GM12872 (cell line): ENCODE results near the gene MFN2.

Experiments used
- TF ChIP-seq, protein P1 (sequence below): IDR thresholded peaks from 3 replicates; pipeline ENCODE4 v1.5.1; 2011; ENCODE audit warnings: low read depth, mild to moderate bottlenecking, low read length, moderate library complexity; ENCODE audit not compliant: insufficient read depth

MFN2 gene

DNA sequence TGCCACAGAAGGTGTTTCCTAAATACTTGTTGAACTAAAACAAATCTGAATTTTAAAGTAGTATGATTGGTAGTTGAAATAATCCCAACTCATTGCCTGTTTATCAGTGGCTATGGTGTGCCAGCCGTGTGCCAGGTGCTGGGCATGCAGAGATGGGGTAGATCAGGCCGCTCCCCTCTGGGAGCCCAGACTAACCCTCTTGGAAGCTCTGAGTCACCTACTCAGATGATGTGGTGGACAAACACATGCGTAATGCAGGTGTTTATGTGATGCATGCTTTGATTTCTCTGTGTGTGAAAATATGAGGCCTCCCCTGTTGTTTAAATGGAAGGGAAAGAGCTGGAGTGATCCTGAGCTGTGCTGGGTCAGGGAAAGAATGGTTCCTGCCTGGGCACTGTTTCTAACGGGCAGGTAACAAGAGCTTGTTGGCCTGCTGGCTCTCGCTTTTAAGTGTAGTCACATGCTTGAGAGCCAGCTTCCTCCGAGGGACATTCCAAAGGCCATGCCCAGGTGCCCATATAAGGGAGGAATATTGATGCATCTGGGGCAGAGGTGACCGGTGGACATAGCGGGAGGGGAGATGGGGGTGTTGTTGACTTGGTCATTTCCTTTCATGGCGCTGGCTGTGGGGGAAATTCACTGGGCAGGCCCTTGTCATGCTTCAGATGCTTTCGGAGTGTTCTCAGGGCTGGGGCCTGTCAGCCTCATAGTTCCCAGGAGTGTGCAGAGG, 10.2 kb downstream of the MFN2 start:
- TF ChIP-seq, protein P1, sequence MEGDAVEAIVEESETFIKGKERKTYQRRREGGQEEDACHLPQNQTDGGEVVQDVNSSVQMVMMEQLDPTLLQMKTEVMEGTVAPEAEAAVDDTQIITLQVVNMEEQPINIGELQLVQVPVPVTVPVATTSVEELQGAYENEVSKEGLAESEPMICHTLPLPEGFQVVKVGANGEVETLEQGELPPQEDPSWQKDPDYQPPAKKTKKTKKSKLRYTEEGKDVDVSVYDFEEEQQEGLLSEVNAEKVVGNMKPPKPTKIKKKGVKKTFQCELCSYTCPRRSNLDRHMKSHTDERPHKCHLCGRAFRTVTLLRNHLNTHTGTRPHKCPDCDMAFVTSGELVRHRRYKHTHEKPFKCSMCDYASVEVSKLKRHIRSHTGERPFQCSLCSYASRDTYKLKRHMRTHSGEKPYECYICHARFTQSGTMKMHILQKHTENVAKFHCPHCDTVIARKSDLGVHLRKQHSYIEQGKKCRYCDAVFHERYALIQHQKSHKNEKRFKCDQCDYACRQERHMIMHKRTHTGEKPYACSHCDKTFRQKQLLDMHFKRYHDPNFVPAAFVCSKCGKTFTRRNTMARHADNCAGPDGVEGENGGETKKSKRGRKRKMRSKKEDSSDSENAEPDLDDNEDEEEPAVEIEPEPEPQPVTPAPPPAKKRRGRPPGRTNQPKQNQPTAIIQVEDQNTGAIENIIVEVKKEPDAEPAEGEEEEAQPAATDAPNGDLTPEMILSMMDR = no peak

DNA sequence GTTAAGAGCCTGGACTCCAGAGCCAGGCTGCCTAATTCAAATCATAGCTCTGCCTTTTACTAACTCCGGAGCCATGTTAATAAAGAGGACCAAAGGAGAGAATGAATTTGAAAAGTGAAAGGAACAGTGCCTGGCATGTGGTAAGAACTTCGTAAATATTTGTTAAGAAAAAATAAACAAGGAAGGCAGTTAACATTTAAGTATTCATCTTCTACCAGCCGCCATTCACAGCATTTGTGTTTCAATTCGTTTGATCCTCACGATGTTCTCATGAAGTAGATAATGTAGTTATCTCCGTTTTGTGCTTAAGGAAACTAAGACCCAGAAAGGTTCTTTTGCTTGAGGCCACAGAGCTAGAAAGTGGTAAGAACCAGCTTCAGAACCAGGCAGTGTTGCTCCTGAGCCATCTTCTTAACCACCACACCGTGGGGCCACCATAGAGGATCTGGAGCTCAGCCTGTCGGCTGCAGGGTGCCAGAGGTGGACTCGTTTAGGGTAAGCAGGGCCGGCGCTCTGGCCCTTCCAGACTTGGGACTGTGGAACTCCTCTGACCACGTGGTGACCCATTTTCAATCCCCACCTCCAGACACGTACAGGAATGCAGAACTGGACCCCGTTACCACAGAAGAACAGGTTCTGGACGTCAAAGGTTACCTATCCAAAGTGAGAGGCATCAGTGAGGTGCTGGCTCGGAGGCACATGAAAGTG, 11.9 kb downstream of the MFN2 start:
- TF ChIP-seq, protein P1 = no peak

DNA sequence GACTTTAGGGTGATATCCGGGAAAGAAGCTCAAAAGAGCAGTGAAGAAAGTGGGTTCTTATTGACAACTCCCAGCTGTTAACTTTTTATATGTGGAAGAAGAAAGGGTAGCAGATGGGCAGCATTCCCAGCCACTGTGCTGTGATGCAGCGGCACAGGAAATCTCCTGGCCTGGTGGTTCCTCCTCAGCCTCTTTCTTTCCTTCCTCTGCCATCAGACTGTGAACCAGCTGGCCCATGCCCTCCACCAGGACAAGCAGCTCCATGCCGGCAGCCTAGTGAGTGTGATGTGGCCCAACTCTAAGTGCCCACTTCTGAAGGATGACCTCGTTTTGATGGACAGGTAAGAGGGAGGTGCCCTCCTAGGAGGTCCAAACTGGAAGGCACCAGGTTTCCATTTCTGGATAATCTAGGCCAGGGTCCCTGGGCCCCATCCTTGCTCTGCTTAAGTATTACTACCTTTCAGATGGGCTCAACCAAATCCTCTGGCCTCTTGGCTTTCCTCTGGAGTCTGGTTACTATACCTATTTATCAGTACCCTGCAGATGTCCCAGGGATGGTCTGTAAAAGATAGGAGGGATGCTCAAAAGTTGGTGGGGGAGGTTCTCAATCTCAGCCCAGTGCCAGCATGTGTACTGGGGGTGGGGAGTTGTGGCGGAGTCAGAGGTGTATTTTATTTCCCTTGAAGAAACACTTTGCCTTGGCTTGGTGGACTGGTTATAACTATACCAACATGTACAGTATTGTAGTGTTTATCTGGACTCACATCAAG, 17.0 kb downstream of the MFN2 start:
- TF ChIP-seq, protein P1 = no peak

DNA sequence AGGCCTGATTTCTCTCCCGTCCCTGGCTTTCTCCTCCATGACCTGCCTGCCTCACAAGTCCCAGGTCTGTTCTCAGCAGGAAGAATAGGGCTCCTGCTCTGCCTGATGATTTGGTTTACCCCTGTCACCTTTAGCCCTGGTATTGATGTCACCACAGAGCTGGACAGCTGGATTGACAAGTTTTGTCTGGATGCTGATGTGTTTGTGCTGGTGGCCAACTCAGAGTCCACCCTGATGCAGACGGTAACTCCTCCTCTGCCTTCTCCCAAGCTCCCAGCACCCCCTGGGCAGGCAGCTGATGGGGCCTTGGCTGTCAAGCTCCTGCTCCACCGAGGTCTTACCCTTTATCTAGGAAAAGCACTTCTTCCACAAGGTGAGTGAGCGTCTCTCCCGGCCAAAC, 18.4 kb downstream of the MFN2 start:
- TF ChIP-seq, protein P1 = no peak

DNA sequence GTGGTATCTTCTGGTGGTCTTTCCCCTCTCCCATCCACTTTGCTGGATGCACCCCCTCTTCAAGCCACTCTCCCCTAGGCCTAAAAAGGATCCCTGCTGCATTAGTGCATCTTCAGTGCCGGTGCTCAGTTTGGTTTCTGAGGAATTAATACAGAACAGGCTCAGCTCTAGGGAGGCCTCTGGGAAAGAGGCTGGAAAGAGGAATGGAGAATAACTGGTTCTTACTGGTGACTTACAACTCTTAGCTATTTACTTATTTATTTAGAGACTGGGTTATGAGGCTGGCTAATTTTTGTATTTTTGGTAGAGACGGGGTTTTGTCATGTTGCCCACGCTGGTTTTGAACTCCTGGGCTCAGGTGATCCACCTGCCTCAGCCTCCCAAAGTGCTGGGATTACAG, 19.0 kb downstream of the MFN2 start:
- TF ChIP-seq, protein P1 = no peak

DNA sequence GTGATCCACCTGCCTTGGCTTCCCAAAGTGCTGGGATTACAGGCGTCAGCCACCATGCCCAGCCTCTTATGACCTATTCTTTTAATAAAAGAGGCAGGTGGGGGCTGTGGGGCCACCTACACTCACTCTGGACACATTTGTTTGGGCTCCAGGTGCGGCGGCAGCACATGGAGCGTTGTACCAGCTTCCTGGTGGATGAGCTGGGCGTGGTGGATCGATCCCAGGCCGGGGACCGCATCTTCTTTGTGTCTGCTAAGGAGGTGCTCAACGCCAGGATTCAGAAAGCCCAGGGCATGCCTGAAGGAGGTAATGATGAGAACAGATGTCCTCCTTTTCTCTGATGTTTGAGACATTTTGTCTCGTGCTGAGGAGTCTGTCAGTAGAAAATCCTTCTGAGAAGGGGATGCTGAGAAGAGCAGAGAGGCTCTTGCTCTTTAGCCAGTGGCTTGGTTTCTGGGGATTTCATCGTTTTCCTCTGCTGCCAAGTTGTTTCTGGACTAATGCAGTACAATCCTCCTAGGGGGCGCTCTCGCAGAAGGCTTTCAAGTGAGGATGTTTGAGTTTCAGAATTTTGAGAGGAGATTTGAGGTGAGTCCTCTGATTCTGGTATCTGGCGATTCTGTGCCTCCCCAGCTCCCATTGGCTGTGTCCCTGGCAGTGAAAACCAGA, 21.1 kb downstream of the MFN2 start:
- TF ChIP-seq, protein P1 = peak; percentile 75

DNA sequence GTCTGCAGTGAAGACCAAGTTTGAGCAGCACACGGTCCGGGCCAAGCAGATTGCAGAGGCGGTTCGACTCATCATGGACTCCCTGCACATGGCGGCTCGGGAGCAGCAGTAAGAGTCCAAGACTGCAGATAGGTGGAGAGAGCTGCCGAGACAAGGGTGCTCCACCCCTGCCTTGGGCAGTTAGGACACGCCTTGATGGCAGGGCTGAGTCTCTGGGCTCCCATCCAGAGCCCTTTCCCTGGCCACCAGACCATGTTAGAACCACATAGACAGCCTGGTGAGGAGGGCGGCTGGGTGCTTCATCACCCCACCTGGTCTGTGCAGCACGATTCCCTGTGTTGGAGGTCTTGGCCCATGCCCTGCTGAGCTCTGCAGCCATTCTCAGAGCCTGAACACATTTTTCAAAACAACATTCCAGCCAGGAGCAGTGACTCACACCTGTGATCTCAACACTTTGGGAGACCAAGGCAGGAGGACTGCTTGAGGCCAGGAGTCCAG, 21.8 kb downstream of the MFN2 start:
- TF ChIP-seq, protein P1 = no peak
